GM18526 (cell line): Measurements from ENCODE around the gene WNT9A.

Experiments
- POLR2A ChIP-seq: IDR thresholded peaks from 3 replicates; pipeline ENCODE4 v1.6.1; 2011; ENCODE audit not compliant: insufficient read length; ENCODE audit errors: extremely low read depth

The WNT9A gene

GRCh38 chr1:227950735-227951346 is 3.1 kb upstream of the WNT9A start:
- TF ChIP-seq POLR2A: no peak

- no peak for TF ChIP-seq POLR2A
Observed at GRCh38 chr1:227949954-227950734, 2.4 kb upstream of the WNT9A start.

DNA sequence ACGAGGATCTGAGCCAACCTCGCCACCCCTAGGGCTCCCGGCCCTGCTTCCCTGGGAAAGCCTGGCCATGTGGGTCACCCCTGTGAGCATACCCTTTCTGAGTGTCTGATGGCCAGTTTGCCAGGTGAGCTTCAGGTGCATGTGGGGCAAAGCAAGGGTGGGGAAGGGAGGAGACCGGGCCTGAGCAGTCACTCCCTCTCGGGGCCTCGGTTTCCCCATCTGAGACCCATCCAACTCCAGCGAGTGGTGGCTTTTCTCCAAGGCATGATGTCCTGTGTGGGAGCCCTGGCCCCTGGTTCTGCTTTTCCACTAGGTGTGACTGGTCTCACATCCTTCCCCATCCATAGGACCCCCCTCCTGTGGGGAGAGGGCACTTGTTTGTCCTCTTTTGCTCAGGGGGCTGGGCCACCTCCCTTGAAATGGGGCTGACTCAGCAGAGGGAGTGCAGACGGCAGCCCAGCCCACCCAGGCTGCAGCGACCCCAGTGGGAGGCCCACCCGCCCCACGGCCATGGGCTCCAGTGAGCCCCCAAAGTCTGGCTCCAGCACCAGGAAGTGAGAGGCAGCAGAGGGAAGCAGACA is 1.7 kb upstream of the WNT9A start:
- no peak for TF ChIP-seq POLR2A

- TF ChIP-seq POLR2A: no peak
Observed at GRCh38 chr1:227948493-227949260, 945 bp upstream of the WNT9A start.

- TF ChIP-seq POLR2A: no peak
Observed at GRCh38 chr1:227947386-227947675, 401 bp downstream of the WNT9A start.

GRCh38 chr1:227946624-227947385 is 927 bp downstream of the WNT9A start:
- no peak for TF ChIP-seq POLR2A

- no peak for TF ChIP-seq POLR2A
Observed at GRCh38 chr1:227945891-227946623, 1.7 kb downstream of the WNT9A start.

GRCh38 chr1:227944931-227945890 is 2.5 kb downstream of the WNT9A start:
- TF ChIP-seq POLR2A: no peak

- TF ChIP-seq POLR2A: no peak
Observed at GRCh38 chr1:227944090-227944930, 3.4 kb downstream of the WNT9A start.

GRCh38 chr1:227943381-227944089 is 4.2 kb downstream of the WNT9A start:
- TF ChIP-seq POLR2A: no peak

DNA sequence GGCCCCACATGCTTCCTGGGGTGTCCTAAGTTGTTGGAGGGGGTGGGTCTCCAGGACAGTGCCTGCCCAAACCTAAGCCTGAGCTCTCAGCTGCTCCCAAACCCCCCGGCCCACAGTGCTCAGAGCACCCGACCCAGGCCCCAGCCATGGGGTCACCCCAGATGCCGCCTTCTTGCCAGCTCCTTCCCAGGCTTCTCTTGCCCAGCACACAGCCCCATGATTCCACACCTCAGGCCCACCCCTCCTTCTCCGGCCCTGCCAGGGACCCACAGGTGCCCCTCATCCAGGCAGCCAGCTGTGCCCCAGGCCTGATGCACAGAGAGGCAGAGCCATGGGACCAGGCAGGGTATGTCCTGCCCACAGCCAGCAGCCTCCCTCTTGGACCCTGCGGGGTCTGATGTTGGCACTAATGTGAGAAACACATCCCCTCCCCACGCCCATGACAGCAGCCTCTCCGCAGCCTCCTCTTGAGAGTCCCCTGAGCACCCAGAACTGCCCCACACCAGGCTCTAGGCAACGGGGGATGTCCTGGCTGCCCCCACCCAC is 4.9 kb downstream of the WNT9A start:
- no peak for TF ChIP-seq POLR2A
